ENCODE measurements around the gene AMIGO3.

The AMIGO3 gene

GRCh38 chr3:49714728-49715550 is 4.5 kb downstream of the AMIGO3 start:
- H3K27me3 ChIP-seq (ENCODE audit: control insufficient read depth, insufficient read depth, low read length): no peaks in the 10 kb centered on the region
- H3K36me3 ChIP-seq (ENCODE audit: control insufficient read depth, insufficient read depth, low read length): no peaks in the 10 kb centered on the region
- no peak overlapping the region for H3K9ac ChIP-seq (ENCODE audit: low read length)
- H3K9me3 ChIP-seq (ENCODE audit: control insufficient read depth, low read length): no peaks in the 10 kb centered on the region
- no peak overlapping the region for H3K4me3 ChIP-seq (ENCODE audit: low read length)
- H3K4me1 ChIP-seq (ENCODE audit: control insufficient read depth, insufficient read depth, low read length): peaks cover 26% of the 10 kb centered on the region

GRCh38 chr3:49713336-49714105 is 6.0 kb downstream of the AMIGO3 start:
- Histone ChIP-seq H3K9me3 (ENCODE audit: control insufficient read depth, low read length) (no peaks in the 10 kb centered on the region), H3K27me3 (ENCODE audit: control insufficient read depth, insufficient read depth, low read length) (no peaks in the 10 kb centered on the region), H3K36me3 (ENCODE audit: control insufficient read depth, insufficient read depth, low read length) (no peaks in the 10 kb centered on the region), H3K4me1 (ENCODE audit: control insufficient read depth, insufficient read depth, low read length) (peaks cover 14% of the 10 kb centered on the region), H3K9ac (ENCODE audit: low read length) (no peak overlapping the region), H3K4me3 (ENCODE audit: low read length) (no peak overlapping the region)

- Histone ChIP-seq H3K4me1 (ENCODE audit: control insufficient read depth, insufficient read depth, low read length) (peaks cover 7% of the 10 kb centered on the region), H3K9ac (ENCODE audit: low read length) (no peak overlapping the region), H3K36me3 (ENCODE audit: control insufficient read depth, insufficient read depth, low read length) (no peaks in the 10 kb centered on the region), H3K4me3 (ENCODE audit: low read length) (no peak overlapping the region), H3K9me3 (ENCODE audit: control insufficient read depth, low read length) (no peaks in the 10 kb centered on the region), H3K27me3 (ENCODE audit: control insufficient read depth, insufficient read depth, low read length) (no peaks in the 10 kb centered on the region)
Measured at GRCh38 chr3:49712631-49713317, 6.7 kb downstream of the AMIGO3 start.

- H3K9ac ChIP-seq (ENCODE audit: low read length): no peak overlapping the region
- no peaks in the 10 kb centered on the region for H3K9me3 ChIP-seq (ENCODE audit: control insufficient read depth, low read length)
- peaks cover under 1% of the 10 kb centered on the region for H3K4me1 ChIP-seq (ENCODE audit: control insufficient read depth, insufficient read depth, low read length)
- H3K27me3 ChIP-seq (ENCODE audit: control insufficient read depth, insufficient read depth, low read length): no peaks in the 10 kb centered on the region
- no peak overlapping the region for H3K4me3 ChIP-seq (ENCODE audit: low read length)
- no peaks in the 10 kb centered on the region for H3K36me3 ChIP-seq (ENCODE audit: control insufficient read depth, insufficient read depth, low read length)
Measured at GRCh38 chr3:49712166-49712565, 7.3 kb downstream of the AMIGO3 start.

- no peak overlapping the region for H3K9ac ChIP-seq (ENCODE audit: low read length)
- H3K9me3 ChIP-seq (ENCODE audit: control insufficient read depth, low read length): no peaks in the 10 kb centered on the region
- no peaks in the 10 kb centered on the region for H3K27me3 ChIP-seq (ENCODE audit: control insufficient read depth, insufficient read depth, low read length)
- H3K4me1 ChIP-seq (ENCODE audit: control insufficient read depth, insufficient read depth, low read length): no peaks in the 10 kb centered on the region
- no peak overlapping the region for H3K4me3 ChIP-seq (ENCODE audit: low read length)
- H3K36me3 ChIP-seq (ENCODE audit: control insufficient read depth, insufficient read depth, low read length): no peaks in the 10 kb centered on the region
Measured at GRCh38 chr3:49711489-49711888, 8.0 kb downstream of the AMIGO3 start.

- no peak overlapping the region for H3K4me3 ChIP-seq (ENCODE audit: low read length)
- no peaks in the 10 kb centered on the region for H3K36me3 ChIP-seq (ENCODE audit: control insufficient read depth, insufficient read depth, low read length)
- H3K9me3 ChIP-seq (ENCODE audit: control insufficient read depth, low read length): no peaks in the 10 kb centered on the region
- H3K27me3 ChIP-seq (ENCODE audit: control insufficient read depth, insufficient read depth, low read length): no peaks in the 10 kb centered on the region
- H3K4me1 ChIP-seq (ENCODE audit: control insufficient read depth, insufficient read depth, low read length): no peaks in the 10 kb centered on the region
- H3K9ac ChIP-seq (ENCODE audit: low read length): no peak overlapping the region
Measured at GRCh38 chr3:49709852-49710251, 9.6 kb downstream of the AMIGO3 start.

GRCh38 chr3:49707113-49707480 is 12.4 kb downstream of the AMIGO3 start:
- Histone ChIP-seq H3K9me3 (ENCODE audit: control insufficient read depth, low read length) (no peaks in the 10 kb centered on the region), H3K4me1 (ENCODE audit: control insufficient read depth, insufficient read depth, low read length) (no peaks in the 10 kb centered on the region), H3K36me3 (ENCODE audit: control insufficient read depth, insufficient read depth, low read length) (no peaks in the 10 kb centered on the region), H3K27me3 (ENCODE audit: control insufficient read depth, insufficient read depth, low read length) (no peaks in the 10 kb centered on the region), H3K4me3 (ENCODE audit: low read length) (no peak overlapping the region), H3K9ac (ENCODE audit: low read length) (no peak overlapping the region)

GRCh38 chr3:49706456-49707112 is 12.9 kb downstream of the AMIGO3 start:
- Histone ChIP-seq H3K36me3 (ENCODE audit: control insufficient read depth, insufficient read depth, low read length) (no peaks in the 10 kb centered on the region), H3K9ac (ENCODE audit: low read length) (no peak overlapping the region), H3K27me3 (ENCODE audit: control insufficient read depth, insufficient read depth, low read length) (no peaks in the 10 kb centered on the region), H3K4me1 (ENCODE audit: control insufficient read depth, insufficient read depth, low read length) (no peaks in the 10 kb centered on the region), H3K9me3 (ENCODE audit: control insufficient read depth, low read length) (no peaks in the 10 kb centered on the region), H3K4me3 (ENCODE audit: low read length) (no peak overlapping the region)

GRCh38 chr3:49705390-49705960 is 14.0 kb downstream of the AMIGO3 start:
- Histone ChIP-seq H3K27me3 (ENCODE audit: control insufficient read depth, insufficient read depth, low read length) (no peaks in the 10 kb centered on the region), H3K9ac (ENCODE audit: low read length) (no peak overlapping the region), H3K4me1 (ENCODE audit: control insufficient read depth, insufficient read depth, low read length) (no peaks in the 10 kb centered on the region), H3K36me3 (ENCODE audit: control insufficient read depth, insufficient read depth, low read length) (no peaks in the 10 kb centered on the region), H3K9me3 (ENCODE audit: control insufficient read depth, low read length) (no peaks in the 10 kb centered on the region), H3K4me3 (ENCODE audit: low read length) (no peak overlapping the region)

- no peak overlapping the region for H3K9ac ChIP-seq (ENCODE audit: low read length)
- no peaks in the 10 kb centered on the region for H3K36me3 ChIP-seq (ENCODE audit: control insufficient read depth, insufficient read depth, low read length)
- no peaks in the 10 kb centered on the region for H3K27me3 ChIP-seq (ENCODE audit: control insufficient read depth, insufficient read depth, low read length)
- no peaks in the 10 kb centered on the region for H3K9me3 ChIP-seq (ENCODE audit: control insufficient read depth, low read length)
- no peak overlapping the region for H3K4me3 ChIP-seq (ENCODE audit: low read length)
- H3K4me1 ChIP-seq (ENCODE audit: control insufficient read depth, insufficient read depth, low read length): no peaks in the 10 kb centered on the region
Measured at GRCh38 chr3:49704629-49705028, 14.9 kb downstream of the AMIGO3 start.

- Histone ChIP-seq H3K9ac (ENCODE audit: low read length) (no peak overlapping the region), H3K27me3 (ENCODE audit: control insufficient read depth, insufficient read depth, low read length) (no peaks in the 10 kb centered on the region), H3K36me3 (ENCODE audit: control insufficient read depth, insufficient read depth, low read length) (no peaks in the 10 kb centered on the region), H3K4me3 (ENCODE audit: low read length) (no peak overlapping the region), H3K4me1 (ENCODE audit: control insufficient read depth, insufficient read depth, low read length) (no peaks in the 10 kb centered on the region), H3K9me3 (ENCODE audit: control insufficient read depth, low read length) (no peaks in the 10 kb centered on the region)
Measured at GRCh38 chr3:49703956-49704355, 15.5 kb downstream of the AMIGO3 start.
